Astrocyte of the spinal cord (primary cell): ENCODE results near the gene PROM2.

ENCODE experiments used
- DNase-seq: peaks from one replicate; pipeline ENCODE4 v3.0.0; 2011; ENCODE audit warnings: low read depth, low spot score
- H3K4me3 ChIP-seq: 2 replicates; pipeline ENCODE4 v1.5.1; 2011; ENCODE audit warnings: low read depth, mild to moderate bottlenecking, low read length, moderate library complexity
- in situ Hi-C: cut with HindIII; loops from 2 replicates; pipeline ENCODE4 v1.10.0; 2017; ENCODE audit warnings: low sequenced_read_pairs
- TF ChIP-seq, protein P1 (sequence below): IDR thresholded peaks from 2 replicates; pipeline ENCODE4 v1.5.1; 2012; ENCODE audit warnings: low read depth, mild to moderate bottlenecking, low read length, inconsistent platforms

PROM2 gene

DNA sequence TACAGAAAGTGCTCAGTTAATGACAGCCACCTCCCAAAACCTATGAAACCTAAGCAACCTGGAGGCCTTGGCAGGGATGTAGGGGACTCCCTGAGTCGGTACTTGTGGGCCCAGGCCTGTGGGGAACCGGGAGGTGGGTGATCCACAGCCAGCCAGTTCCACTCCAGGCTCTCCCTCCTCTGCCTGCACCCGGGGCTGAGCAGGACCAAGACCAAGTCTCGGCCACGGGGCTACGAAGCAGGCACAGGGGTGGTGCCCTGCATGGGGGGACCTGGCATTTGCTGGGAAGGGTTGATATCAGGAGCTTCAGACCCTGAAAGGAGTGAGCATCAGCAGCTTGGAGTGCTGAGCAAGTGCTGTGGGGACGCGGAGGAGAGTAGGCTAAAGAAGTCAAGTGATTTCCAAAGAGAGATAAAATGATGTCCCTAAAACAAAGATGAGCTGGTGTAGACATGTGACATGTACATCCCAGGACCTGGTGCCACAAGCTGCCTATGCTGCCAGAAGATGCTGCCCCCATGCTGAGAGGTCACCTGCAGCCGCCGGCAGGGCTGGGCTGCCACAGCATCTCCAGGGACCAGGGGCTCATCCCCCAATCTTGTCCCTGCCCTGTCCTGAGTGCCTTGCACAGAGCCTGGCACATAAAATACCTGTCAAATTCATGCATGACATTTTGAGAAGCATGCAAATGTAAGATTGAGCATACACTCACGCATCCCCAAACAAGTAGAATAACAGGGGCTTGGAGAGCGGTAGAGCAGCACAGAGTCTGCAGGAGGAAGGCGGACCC, 44.4 kb downstream of the PROM2 start:
- H3K4me3 ChIP-seq: no peak overlapping the region
- in situ Hi-C loops: no loop called here
- no peak for DNase-seq
- TF ChIP-seq, protein P1, sequence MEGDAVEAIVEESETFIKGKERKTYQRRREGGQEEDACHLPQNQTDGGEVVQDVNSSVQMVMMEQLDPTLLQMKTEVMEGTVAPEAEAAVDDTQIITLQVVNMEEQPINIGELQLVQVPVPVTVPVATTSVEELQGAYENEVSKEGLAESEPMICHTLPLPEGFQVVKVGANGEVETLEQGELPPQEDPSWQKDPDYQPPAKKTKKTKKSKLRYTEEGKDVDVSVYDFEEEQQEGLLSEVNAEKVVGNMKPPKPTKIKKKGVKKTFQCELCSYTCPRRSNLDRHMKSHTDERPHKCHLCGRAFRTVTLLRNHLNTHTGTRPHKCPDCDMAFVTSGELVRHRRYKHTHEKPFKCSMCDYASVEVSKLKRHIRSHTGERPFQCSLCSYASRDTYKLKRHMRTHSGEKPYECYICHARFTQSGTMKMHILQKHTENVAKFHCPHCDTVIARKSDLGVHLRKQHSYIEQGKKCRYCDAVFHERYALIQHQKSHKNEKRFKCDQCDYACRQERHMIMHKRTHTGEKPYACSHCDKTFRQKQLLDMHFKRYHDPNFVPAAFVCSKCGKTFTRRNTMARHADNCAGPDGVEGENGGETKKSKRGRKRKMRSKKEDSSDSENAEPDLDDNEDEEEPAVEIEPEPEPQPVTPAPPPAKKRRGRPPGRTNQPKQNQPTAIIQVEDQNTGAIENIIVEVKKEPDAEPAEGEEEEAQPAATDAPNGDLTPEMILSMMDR: no peak

DNA sequence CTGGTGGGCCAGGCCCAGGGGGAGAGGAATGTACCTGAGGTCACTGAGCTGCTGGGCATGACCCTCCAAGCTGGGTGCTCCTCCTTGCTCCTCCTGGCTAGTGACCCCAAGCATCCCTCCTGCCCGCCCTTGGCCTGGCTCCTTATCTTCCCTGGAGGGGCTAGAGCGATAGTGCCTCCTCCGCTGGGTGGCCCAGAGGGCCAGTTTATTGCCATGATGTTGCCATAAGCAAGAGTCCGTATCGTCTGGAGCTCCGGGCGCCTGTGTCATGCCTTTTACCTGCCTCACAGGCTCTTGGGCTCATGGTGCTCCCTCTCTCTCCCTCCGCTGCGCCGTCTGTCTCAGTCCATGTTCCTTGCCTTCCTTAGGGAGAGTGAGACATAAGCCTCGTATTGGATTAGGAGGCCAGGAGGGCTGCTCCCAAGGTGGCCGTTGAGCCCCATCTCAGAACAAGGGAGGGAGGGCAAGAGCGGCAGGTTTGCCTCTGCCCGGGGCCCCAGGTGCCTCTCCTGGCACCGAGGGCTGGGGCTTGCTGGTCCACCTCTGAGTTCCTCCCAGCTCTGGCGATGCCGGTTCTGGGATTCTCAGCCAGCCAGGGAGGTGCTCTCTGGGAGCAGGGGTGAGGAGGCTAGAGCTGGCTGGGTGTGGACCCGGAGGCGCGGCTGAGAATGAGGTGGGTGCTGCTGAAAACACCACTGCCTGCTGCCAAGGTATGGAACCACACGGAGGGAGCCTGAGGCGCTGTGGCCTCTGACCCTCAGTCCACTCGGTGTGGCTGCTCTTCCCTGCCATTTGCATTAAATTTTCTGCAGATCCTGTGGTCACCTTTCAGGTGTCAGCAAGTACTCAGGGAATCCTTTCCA, 45.5 kb downstream of the PROM2 start:
- in situ Hi-C loops: no loop called here
- DNase-seq: no peak
- TF ChIP-seq, protein P1: no peak

DNA sequence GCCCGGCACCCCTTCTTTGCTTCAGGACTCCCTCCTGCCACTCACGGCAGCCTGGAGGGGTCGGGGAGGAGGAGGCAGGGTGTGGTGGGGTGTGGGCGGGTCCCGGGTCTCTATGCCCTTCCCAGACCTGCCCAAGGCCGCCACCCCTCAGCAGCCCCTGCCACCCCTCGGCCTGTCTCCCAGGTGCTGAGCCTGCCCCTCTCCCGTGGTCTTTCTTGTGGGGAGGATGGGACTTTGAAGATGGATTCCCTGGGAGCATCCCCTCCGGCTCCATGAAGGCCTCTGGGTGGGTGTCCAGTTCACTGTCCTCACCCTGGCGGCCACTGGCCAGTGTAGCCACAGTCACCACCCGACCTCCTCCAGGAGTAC, 46.1 kb downstream of the PROM2 start:
- in situ Hi-C loops: no loop called here
- TF ChIP-seq, protein P1: no peak
- no peak for DNase-seq
- no peak overlapping the region for H3K4me3 ChIP-seq

More for the DNA sequence above, 45.5 kb downstream of the PROM2 start:
- no peak overlapping the region for H3K4me3 ChIP-seq

DNA sequence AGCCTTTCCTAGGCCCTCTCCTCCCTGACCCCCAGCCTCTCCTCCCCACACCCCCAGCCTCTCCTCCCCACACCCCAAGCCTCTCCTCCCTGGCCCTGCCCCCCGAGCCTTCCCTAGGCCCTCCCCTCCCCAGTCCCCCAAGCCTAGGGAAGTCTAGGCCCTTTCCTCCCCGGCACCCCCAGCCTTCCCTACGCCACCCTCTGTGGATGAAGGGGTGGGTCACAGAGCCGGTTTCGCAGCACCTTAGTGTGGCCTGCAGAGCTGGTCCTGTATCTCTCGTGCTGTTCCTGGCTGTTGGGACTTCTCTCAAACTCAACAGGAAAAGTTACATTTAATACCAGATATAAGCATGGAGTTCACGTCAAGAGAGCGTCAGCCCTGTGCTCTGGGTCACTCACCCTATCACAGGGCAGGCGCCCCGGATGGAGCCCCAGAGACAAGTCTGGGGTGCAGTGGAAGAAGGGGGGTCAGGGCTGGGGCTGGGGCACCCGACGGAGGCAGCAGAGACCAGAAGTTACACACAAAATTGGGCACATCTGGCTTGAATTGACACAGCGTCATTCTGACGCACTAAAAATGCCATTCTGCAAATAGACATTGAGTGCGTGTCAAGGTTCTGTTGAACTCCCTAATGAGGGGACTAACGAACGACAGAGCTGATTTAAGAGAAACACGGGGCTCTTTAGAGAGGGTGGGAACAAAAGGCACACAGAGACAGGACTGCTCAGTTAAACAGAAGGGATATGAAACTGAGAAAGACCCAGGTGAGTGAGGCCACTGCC, 46.9 kb downstream of the PROM2 start:
- H3K4me3 ChIP-seq: no peak overlapping the region
- DNase-seq: no peak
- in situ Hi-C loops: no loop called here
- TF ChIP-seq, protein P1: no peak

DNA sequence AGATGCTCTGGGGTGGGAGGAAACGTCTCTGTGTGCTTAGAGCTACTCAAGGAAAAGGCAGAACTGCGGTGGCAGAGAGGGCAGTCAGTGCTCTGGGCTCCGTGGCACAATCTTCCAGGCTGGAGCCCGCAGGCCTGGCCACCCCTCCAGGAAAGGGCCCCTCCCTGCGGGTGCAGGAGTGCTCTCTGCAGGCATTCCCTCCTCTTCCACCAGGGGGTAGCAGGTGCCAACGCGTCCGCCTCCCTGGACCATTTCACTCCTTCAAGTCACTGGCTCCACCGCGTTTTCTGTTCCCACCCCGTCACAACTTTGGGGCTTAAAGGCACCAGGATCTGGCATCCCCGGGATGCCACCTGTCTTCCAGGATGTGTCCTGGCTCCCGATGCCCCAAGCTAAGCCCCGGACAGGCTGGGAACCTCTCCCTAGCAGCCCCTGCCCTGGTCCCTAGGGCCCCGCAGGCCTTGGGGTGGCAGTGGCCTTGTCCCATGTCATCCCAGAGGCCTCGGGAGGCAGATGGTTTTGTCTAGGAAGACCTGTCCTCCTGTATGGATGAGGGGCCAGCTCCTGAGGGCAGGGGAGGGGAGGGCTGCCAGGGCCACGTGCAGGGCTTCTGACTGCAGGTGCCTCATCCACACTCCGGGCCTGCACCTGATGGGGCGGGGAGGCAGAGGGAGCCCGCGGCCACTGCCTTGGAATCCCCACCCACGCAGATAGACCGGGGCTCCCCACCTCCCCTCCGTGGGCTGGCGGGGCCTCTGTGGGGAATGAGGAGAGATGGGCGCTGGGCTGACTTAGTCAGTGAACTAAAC, 49.3 kb downstream of the PROM2 start:
- TF ChIP-seq, protein P1: peak; percentile 48
- H3K4me3 ChIP-seq: no peak overlapping the region
- in situ Hi-C loops: no loop called here
- DNase-seq: no peak

DNA sequence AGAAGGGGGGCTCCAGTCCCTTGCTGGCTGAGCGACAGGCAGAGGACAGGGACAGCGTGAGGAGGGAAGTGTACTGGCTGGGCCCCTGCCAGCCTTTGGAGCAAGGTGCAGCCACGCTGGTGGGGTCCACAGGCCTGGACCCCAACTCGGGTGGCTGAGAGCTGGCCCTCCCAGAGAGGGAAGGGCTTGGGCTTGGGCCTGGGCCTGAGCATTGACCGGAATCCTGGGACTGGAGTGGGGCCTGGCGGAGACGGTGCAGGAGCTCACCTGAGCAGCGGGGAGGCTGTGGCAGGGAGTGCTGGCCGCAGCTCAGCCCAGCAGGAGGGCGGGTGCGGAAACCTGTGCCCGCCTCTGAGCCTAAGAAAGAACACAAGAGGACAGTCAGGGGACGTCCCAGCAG, 50.8 kb downstream of the PROM2 start:
- in situ Hi-C loops: no loop called here
- DNase-seq: no peak
- no peak overlapping the region for H3K4me3 ChIP-seq
- TF ChIP-seq, protein P1: no peak
